ENCODE data around the gene IFI27.
A peak's percentile ranks its signal among the peaks of the same experiment; 100 is the strongest.

Gene IFI27

GRCh38 chr14:94125659-94126418 lies 15.3 kb downstream of the IFI27 start:
- no peak for DNase-seq (ENCODE audit: low read depth)

- no peak for DNase-seq (ENCODE audit: low read depth)
Measured at GRCh38 chr14:94126419-94126677, 15.8 kb downstream of the IFI27 start.

- no peak for DNase-seq (ENCODE audit: low read depth)
Measured at GRCh38 chr14:94126800-94127199, 16.3 kb downstream of the IFI27 start.

- no peak for DNase-seq (ENCODE audit: low read depth)
Measured at GRCh38 chr14:94127330-94127729, 16.8 kb downstream of the IFI27 start.

DNA sequence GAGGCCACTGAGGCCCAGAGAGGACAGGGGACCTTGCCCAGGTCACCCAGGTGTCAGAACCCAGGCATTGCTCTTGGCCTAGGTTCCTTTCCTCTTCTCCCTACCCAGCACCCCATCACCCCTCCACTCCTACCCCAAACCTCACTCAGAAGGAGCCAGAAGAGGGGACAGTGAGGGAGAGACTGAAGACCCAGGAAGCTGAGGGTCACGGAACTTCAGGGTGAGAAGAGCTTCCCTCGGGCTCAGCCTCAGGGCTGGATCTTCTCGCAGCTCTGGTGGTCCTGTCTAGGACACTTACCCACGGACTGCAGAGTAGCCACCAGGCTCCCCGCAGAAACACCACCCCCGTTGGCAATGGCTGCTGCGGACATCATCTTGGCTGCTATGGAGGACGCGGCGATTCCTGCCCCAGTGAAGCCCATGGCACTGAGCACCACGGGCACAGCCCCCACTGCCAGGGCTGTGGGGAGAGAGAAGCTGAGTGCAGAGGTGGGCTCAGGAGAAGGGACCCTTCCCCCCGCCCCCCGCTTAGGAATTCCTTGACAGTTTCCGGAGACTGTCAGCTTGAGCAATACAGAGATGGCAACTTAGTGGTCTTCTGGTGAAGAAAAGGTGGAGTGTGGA lies 17.8 kb downstream of the IFI27 start:
- no peak for DNase-seq (ENCODE audit: low read depth)

DNA sequence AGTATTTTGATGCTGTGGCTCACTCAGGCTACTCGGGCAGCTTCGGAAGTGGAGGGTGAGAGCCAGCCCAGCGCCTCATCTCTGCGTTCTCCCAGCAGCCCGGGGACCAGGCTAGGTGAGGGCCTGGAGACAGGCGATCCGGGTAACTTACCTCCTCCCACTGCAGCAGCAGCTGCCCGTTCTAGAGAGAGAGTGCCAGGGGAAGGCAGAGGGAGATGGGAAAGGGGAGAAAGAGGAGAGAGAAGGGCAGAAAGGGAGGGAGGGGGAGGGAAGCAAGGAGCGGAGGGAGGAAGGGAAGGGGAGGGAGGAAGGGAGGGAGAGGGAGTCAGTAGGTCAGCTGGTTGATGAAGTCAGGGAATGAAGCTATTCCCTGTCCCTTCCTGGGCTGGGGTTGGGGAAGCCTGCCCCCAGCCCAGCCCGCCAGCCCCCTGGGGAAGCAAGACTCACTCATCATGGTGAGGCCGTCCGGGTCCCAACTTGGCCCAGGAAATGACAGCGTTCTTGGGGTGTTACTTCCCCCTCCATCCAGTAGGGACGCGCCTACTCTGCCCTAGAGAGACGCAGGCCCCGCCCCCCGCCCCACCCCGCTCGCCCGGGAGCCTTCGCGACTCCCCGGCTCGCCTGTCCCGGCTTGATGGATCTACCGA lies 18.7 kb downstream of the IFI27 start, which contains the start of gene IFI27L2:
Gene IFI27L2 (minus strand): TSS at position 494 of the 647 bp plus-strand sequence. CDS start 40 bp downstream, at position 454.
- peak; percentile 37 for DNase-seq (ENCODE audit: low read depth)

DNA sequence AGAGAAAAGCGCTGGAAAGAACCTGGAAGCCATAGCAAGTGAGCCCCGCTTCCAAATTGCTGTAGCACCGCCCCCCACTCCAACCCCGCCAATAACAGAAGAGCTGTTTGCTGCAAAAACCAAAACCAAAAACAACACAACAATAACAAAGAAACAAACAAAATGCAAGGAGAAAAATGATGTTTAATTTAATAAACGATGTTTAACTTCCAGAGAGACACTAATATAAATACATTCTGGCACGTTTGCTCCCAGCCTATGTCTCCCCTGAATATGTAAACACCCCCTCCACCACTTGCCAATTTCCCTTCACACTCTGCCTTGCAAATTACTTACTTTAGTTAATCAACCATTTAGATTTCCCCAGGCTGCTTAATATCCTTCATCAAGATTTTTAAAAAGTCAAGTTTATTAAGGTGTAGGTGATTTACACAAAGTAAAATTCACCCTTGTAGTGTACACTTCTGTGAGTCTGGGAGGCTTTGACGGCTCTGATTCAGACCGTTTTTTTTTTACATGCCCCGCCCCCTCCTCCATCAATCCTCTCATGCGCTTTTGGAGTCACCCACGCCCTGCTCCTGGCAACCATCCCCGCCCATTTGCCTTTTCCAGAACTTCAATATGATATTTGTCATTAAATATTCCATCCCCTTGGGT lies 19.4 kb downstream of the IFI27 start:
- no peak for DNase-seq (ENCODE audit: low read depth)

DNA sequence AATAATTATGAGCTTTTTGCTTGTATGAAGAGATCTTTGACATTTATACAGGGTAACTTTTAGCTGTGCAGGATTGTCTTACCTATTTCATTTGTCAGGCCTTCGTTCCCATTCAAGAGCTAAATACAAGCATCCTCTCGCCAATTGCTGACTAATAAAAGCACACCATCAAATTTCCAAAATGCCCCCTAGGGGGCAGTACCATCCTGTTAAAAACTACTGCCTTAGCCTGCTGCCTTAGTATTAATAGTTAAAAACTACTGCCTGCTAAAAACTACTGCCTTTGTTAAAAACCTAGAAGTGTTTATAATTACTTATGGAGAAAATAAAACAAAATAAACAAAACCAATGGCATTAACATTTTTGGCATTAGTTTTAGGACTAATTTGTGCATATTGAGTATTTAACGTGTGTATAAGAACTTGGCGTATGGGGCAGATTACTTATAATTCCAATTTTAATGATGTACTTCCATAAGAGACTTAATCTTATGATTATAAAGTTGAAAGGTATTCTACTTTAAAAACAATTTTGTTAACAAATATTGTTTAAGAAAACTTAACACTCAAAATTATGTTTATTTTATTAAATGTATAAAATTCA lies 21.9 kb downstream of the IFI27 start:
- DNase-seq (ENCODE audit: low read depth), result no peak

GRCh38 chr14:94135476-94135875 lies 24.9 kb downstream of the IFI27 start:
- no peak for DNase-seq (ENCODE audit: low read depth)

DNA sequence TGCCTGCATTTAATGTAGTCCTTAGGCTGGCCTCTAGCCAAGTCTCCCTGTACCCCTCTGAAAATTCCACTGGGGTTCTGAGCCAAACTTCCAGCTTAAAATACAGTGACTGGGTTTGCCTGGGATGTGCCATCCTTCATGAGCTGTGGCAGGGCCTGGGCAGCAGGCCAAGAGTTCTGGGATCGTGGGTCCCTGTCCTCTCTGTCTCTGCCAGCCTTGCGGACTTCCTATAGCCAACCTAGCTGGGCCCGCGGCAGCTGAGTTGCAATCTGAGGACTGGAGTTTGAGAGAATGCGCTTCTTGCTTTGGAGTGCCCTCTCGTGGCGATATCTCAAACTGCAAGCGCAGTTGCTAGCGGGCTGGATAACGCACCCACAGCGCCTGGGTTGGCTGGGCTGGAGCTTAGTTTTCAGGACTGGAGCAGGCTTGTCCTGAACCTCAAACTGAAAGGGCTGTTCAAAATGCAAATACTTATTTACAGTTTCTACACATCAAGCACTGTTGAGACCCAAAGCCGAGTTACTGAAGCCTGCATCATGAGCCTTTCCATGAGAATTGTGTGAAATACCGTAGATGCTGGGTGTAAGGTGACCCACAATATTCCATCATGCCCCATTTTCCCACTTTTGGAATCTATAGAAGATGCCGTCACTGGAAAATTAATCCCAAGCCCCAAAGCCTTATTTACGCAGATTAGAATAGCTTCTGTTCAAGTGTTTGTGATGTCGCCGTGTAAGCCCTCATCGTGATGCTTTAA lies 26.2 kb downstream of the IFI27 start:
- peak; percentile 40 for DNase-seq (ENCODE audit: low read depth)

DNA sequence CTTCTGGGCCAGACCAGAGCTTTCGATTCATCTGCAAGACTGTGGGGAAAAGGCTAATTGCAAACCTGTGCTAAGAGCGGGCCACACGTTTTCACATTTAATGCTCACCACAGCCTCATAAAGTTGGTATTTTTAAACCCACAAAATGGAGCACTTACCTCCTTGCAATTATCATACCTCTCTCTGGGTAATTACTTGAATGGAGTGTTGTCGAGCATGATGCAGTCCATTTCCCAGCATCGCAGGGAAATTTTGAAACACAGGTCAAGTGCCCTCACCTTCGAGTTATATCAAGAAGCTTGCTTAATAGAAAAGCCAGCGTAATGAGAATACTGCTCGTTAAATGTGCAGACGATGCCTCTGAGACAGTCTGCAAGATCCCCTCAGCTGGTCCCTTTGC lies 27.7 kb downstream of the IFI27 start:
- DNase-seq (ENCODE audit: low read depth), result no peak

DNA sequence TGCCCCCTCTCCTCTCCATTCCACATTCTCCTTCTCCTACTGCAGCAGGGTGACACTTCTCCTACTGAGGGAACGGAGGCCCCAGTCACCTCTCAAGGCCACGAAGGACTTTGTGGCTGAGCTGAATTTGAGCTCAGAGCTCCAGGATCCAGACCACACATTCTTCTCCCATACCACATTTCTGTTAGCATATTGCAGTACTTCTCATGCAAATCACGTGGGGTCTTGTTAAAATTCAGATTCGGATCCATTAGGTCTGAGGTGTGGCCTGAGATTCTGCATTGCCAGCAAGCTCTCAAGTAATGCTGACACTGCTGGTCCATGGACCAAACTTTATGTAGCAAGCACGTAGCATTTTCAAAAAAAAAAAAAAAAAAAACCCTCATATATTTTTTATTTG lies 28.5 kb downstream of the IFI27 start:
- DNase-seq (ENCODE audit: low read depth), result no peak

DNA sequence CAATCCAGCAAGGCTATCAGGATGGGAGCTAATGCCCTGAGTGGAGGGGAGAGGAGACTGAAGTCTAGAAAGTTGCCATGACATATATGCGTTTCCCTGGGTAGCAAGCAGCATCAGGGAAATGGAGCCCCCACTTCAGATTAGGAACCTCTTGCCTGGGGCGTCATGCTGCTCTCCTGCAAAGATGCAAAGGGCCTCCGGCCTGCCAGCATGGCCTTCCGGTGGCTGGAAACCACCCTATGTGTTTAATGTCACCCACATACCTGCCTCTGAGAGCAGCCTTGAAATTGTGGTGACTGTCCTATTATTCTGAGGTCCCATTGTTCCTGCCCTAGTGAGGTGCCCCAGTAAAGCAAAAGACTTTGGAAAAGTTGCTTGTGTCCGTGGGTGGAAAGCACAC lies 28.9 kb downstream of the IFI27 start:
- no peak for DNase-seq (ENCODE audit: low read depth)

DNA sequence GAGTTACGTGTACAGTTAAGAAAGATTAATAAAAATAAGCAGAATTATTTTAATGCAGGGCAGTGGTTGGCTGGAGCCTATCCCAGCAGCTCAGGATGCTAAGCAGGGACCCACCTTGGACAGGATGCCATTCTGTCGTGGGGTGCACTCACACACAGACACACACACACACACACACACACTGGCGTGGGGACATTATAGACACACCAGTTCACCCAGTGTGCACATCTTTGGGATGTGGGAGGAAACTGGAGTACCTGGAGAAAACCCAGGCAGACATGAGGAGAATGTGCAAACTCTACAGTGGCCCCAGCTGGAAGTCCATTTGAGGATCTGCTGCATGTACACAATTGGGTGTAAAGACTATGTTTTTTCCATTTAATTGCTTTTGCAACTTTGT lies 31.7 kb downstream of the IFI27 start:
- no peak for DNase-seq (ENCODE audit: low read depth)

DNA sequence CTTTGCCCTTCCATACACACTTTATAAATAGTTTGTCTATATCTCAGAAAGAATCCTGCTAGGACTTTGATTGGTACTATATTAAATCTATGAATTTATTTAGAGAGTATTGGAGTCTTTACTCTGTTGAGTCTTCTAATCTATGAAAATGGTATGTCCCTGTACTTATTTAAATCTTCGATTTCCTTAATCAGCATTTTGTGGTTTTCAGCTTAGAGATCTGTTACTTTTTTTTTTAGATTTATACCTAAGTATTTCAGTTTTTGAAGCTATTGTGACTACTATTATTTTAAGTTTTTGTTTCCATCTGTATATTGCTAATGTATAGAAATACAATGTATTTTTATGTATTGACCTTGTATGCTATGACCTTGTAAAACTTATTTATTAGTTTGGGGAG lies 32.3 kb downstream of the IFI27 start:
- no peak for DNase-seq (ENCODE audit: low read depth)

- no peak for DNase-seq (ENCODE audit: low read depth)
Measured at GRCh38 chr14:94143239-94143638, 32.7 kb downstream of the IFI27 start.

DNA sequence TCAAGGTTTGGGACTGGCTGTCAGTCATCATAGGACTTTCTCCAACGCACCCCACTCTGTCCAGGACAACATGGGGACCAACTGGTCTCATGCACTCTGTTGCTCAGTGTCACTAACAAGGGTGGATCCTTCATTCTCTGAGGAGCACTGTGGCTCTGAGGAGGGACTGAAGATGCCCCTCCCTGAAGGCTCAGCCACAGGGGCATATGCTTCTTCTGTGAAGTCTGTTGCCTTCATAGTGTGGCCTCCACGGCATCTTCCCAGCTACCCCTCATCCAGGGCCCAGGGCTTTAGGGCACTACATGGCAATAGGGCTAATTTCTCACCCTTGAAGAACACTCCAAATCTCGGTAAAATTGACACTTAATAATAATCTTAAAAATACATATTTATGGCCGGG lies 33.2 kb downstream of the IFI27 start:
- no peak for DNase-seq (ENCODE audit: low read depth)

DNA sequence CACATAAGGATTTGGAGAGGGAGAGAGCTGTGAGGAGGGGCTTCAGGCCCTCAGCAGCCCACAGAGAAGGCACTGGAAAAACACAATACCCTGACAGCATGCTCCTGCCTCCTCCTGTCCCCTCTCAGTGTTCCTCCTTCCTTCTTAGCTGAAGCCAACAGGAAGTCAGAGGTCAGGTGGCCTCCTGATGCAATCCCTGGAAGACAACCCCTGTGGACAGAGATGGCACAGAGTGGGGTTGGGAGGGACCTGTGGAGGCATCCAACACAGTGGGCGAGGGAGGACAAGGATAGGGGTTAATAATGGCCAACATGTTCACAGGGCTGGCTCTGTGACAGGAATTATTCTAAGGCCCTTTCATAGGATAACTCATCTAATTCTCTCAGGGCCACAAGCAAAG lies 34.2 kb downstream of the IFI27 start:
- no peak for DNase-seq (ENCODE audit: low read depth)

GRCh38 chr14:94145902-94146527 lies 35.5 kb downstream of the IFI27 start:
- DNase-seq (ENCODE audit: low read depth), result no peak

GRCh38 chr14:94152676-94153075 lies 42.1 kb downstream of the IFI27 start:
- no peak for DNase-seq (ENCODE audit: low read depth)

DNA sequence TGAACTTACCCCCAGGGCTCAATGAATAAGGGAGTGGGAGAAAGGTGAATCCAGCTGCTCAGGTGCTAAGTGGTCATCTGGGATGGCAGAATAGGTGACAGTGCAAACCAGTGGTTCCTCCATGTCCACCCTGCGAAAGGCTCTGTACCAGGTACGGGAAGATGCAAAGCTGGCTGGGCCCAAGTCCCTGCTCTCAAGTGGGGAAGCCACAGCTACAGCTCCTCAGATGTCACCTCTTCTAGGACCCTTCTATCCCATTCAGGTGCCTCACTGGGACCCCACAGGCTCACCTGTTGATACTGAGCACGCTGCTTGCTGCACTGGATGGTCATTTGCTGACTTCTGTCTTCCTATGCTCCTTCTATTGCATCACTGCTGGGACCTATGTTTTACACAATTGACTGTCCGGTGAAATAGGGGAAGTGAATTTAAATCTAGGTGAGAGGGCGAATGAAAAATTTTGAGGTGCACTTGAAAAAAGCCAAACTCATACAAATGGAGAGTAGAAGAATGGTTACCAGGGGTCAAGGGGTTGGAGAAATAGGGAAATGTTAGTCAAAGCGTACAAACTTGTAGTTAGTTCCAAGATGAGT lies 43.3 kb downstream of the IFI27 start:
- DNase-seq (ENCODE audit: low read depth), result no peak
